ENCODE data around the gene NAALADL2. TPM values are rescaled to one million over a fixed set of nuclear protein-coding genes. Genes with fewer than 3 reads are reported as not detected.

The NAALADL2 gene
- total and polyA plus RNA-seq, 2 donors from 2014 or later: 2.0 to 20.2 TPM

GRCh38 chr3:175672119-175672689 lies 813.1 kb downstream of the NAALADL2 start:
- Histone ChIP-seq H3K27ac (ENCODE audit: low read depth in 2 of 2, low read length in 2 of 2) (no peak overlapping the region), H3K36me3 (ENCODE audit: control insufficient read depth in 2 of 3, insufficient read depth in 3 of 3, low read length in 3 of 3) (no peaks in the 10 kb centered on the region), H3K27me3 (ENCODE audit: control insufficient read depth, insufficient read depth, low read length) (no peaks in the 10 kb centered on the region), H3K9ac (ENCODE audit: low read length in 3 of 3) (peak overlapping the region in 1 of 3 donors; percentile 13), H3K9me3 (ENCODE audit: control insufficient read depth in 2 of 3, insufficient read depth in 1 of 3, low read length in 3 of 3) (no peaks in the 10 kb centered on the region), H3K4me3 (ENCODE audit: low read length in 3 of 3) (peak overlapping the region; percentile 44 to 70 (median 58)), H3K4me1 (ENCODE audit: control insufficient read depth in 2 of 3, insufficient read depth in 2 of 3, low read depth in 1 of 3, low read length in 3 of 3) (peaks cover 0 to 4% (median 0%) of the 10 kb centered on the region in 3 donors)
- FAIRE-seq: no peak
- peak in 3 of 5 donors; percentile 10 to 78 (median 66) for DNase-seq
- intact Hi-C loops (cut with DNase I): no loop called here
- TF ChIP-seq CTCF (IDR thresholded peaks at IDR 0.05; ENCODE audit: borderline replicate concordance, extremely low read depth, insufficient read depth): no peak

GRCh38 chr3:175679568-175679967 lies 820.4 kb downstream of the NAALADL2 start:
- Histone ChIP-seq H3K27me3 (ENCODE audit: control insufficient read depth, insufficient read depth, low read length) (no peaks in the 10 kb centered on the region), H3K9ac (ENCODE audit: low read length in 3 of 3) (no peak overlapping the region), H3K4me1 (ENCODE audit: control insufficient read depth in 2 of 3, insufficient read depth in 2 of 3, low read depth in 1 of 3, low read length in 3 of 3) (no peaks in the 10 kb centered on the region), H3K9me3 (ENCODE audit: control insufficient read depth in 2 of 3, insufficient read depth in 1 of 3, low read length in 3 of 3) (no peaks in the 10 kb centered on the region), H3K36me3 (ENCODE audit: control insufficient read depth in 2 of 3, insufficient read depth in 3 of 3, low read length in 3 of 3) (no peaks in the 10 kb centered on the region), H3K27ac (ENCODE audit: low read depth in 2 of 2, low read length in 2 of 2) (no peak overlapping the region), H3K4me3 (ENCODE audit: low read length in 3 of 3) (no peak overlapping the region)
- FAIRE-seq (no peak), DNase-seq (no peak)
- intact Hi-C loops (cut with DNase I): no loop called here
- TF ChIP-seq CTCF (IDR thresholded peaks at IDR 0.05; ENCODE audit: borderline replicate concordance, extremely low read depth, insufficient read depth): no peak

- Histone ChIP-seq H3K27me3 (ENCODE audit: control insufficient read depth, insufficient read depth, low read length) (no peaks in the 10 kb centered on the region), H3K4me3 (ENCODE audit: low read length in 3 of 3) (no peak overlapping the region), H3K9me3 (ENCODE audit: control insufficient read depth in 2 of 3, insufficient read depth in 1 of 3, low read length in 3 of 3) (no peaks in the 10 kb centered on the region), H3K36me3 (ENCODE audit: control insufficient read depth in 2 of 3, insufficient read depth in 3 of 3, low read length in 3 of 3) (no peaks in the 10 kb centered on the region), H3K4me1 (ENCODE audit: control insufficient read depth in 2 of 3, insufficient read depth in 2 of 3, low read depth in 1 of 3, low read length in 3 of 3) (no peaks in the 10 kb centered on the region), H3K27ac (ENCODE audit: low read depth in 2 of 2, low read length in 2 of 2) (no peak overlapping the region), H3K9ac (ENCODE audit: low read length in 3 of 3) (no peak overlapping the region)
- DNase-seq (no peak), FAIRE-seq (no peak)
- no peak for TF ChIP-seq CTCF (IDR thresholded peaks at IDR 0.05; ENCODE audit: borderline replicate concordance, extremely low read depth, insufficient read depth)
- intact Hi-C loops (cut with DNase I): no loop called here
Measured at GRCh38 chr3:175692256-175692655, 833.1 kb downstream of the NAALADL2 start.

- no peaks in the 10 kb centered on the region for H3K9me3 ChIP-seq (ENCODE audit: control insufficient read depth in 2 of 3, insufficient read depth in 1 of 3, low read length in 3 of 3)
- H3K4me1 ChIP-seq (ENCODE audit: control insufficient read depth in 2 of 3, insufficient read depth in 2 of 3, low read depth in 1 of 3, low read length in 3 of 3): no peaks in the 10 kb centered on the region
- no peak overlapping the region for H3K9ac ChIP-seq (ENCODE audit: low read length in 3 of 3)
- DNase-seq (no peak), FAIRE-seq (no peak)
- no peaks in the 10 kb centered on the region for H3K27me3 ChIP-seq (ENCODE audit: control insufficient read depth, insufficient read depth, low read length)
- H3K36me3 ChIP-seq (ENCODE audit: control insufficient read depth in 2 of 3, insufficient read depth in 3 of 3, low read length in 3 of 3): no peaks in the 10 kb centered on the region
- intact Hi-C loops (cut with DNase I): no loop called here
- TF ChIP-seq CTCF (IDR thresholded peaks at IDR 0.05; ENCODE audit: borderline replicate concordance, extremely low read depth, insufficient read depth): no peak
- no peak overlapping the region for H3K4me3 ChIP-seq (ENCODE audit: low read length in 3 of 3)
- H3K27ac ChIP-seq (ENCODE audit: low read depth in 2 of 2, low read length in 2 of 2): no peak overlapping the region
Measured at GRCh38 chr3:175695251-175695650, 836.1 kb downstream of the NAALADL2 start.

Measured in kidney (tissue), 14 donors.